Naive B cell (primary cell): ENCODE data around the gene TIPRL. TPM values are rescaled to one million over a fixed set of nuclear protein-coding genes. Genes with fewer than 3 reads are reported as not detected.

Experiments used
- ATAC-seq, 2 donors: fragments of 150-1000 bp; cut with Tn5 transposase; 2 replicates each; pipeline ENCODE4 v1.10.0; 2021; ENCODE audit warnings: low read depth in 2 of 2, mild to moderate bottlenecking in 2 of 2, moderate library complexity in 2 of 2
- DNase-seq: peaks from one replicate; pipeline ENCODE4 v3.0.0; 2022
- H3K27ac Mint-ChIP-seq, 6 donors: one replicate each; pipeline ENCODE4 v1.8.0; 2020 to 2022; ENCODE audit warnings: mild to moderate bottlenecking in 6 of 6, mixed read lengths in 6 of 6, moderate library complexity in 5 of 6, inconsistent platforms in 2 of 6
- H3K27me3 Mint-ChIP-seq, 3 donors: one replicate each; pipeline ENCODE4 v1.8.0; 2021 to 2022; ENCODE audit warnings: mixed read lengths in 3 of 3, mild to moderate bottlenecking in 1 of 3
- H3K36me3 Mint-ChIP-seq, 2 donors: one replicate each; pipeline ENCODE4 v1.8.0; 2020 to 2022; ENCODE audit warnings: mixed read lengths in 2 of 2, inconsistent platforms in 1 of 2, mild to moderate bottlenecking in 1 of 2
- H3K4me1 Mint-ChIP-seq, 3 donors: one replicate each; pipeline ENCODE4 v1.8.0; 2020 to 2022; ENCODE audit warnings: mixed read lengths in 3 of 3, inconsistent platforms in 1 of 3, mild to moderate bottlenecking in 1 of 3, moderate library complexity in 1 of 3
- H3K4me3 Mint-ChIP-seq, 8 donors: one replicate each; pipeline ENCODE4 v1.8.0; 2020 to 2022; ENCODE audit warnings: mild to moderate bottlenecking in 8 of 8, mixed read lengths in 8 of 8, moderate library complexity in 8 of 8, inconsistent platforms in 2 of 8
- H3K9me3 Mint-ChIP-seq, 7 donors: one replicate each; pipeline ENCODE4 v1.8.0; 2020 to 2022; ENCODE audit warnings: mixed read lengths in 7 of 7, mild to moderate bottlenecking in 5 of 7, inconsistent platforms in 2 of 7, moderate library complexity in 1 of 7
- polyA plus RNA-seq, 6 donors: library from polyadenylated mRNA; unstranded; fragments of 300-500 nt; fragmentation: Illumina TruSeq; gene quantifications; one replicate each; pipeline ENCODE4 v1.2.3, GENCODE V29; 2021; ENCODE audit warnings: low read depth in 6 of 6

The TIPRL gene
- 10 to 100 TPM; 28.0 to 38.2 (median 33.9) TPM for polyA plus RNA-seq

- H3K4me1 Mint-ChIP-seq, result peaks cover 0 to 2% (median 0%) of the 10 kb centered on the region in 3 donors
- ATAC-seq, result peak; percentile 82
- H3K4me3 Mint-ChIP-seq, result peak within 1 kb of the TSS in 1 of 8 donors; percentile 53
- no peak within 1 kb of the TSS for H3K27ac Mint-ChIP-seq
- no peaks in the 10 kb centered on the region for H3K9me3 Mint-ChIP-seq
- H3K27me3 Mint-ChIP-seq, result peaks cover 4 to 19% (median 9%) of the 10 kb centered on the region in 3 donors
- peak; percentile 93 for DNase-seq
- H3K36me3 Mint-ChIP-seq, result peaks cover 0 to 2% of the 10 kb centered on the region in 2 donors
These were observed at the start of gene TIPRL for GRCh38 chr1:168178638-168179437. TIPRL (plus strand) TSS chr1:168178962; CDS start chr1:168179078, 116 bp downstream.

- H3K36me3 Mint-ChIP-seq, result peaks cover 0 to 4% of the 10 kb centered on the region in 2 donors
- H3K27ac Mint-ChIP-seq, result peak overlapping the region in 2 of 6 donors; percentile 4 to 25
- H3K9me3 Mint-ChIP-seq, result peaks cover 0 to 7% (median 3%) of the 10 kb centered on the region in 7 donors
- H3K27me3 Mint-ChIP-seq, result peaks cover 22 to 48% (median 44%) of the 10 kb centered on the region in 3 donors
- ATAC-seq, result no peak
- no peak for DNase-seq
- no peak overlapping the region for H3K4me3 Mint-ChIP-seq
- H3K4me1 Mint-ChIP-seq, result peaks cover 0 to 2% (median 0%) of the 10 kb centered on the region in 3 donors
These were observed 48.8 kb upstream of the TIPRL start for GRCh38 chr1:168129933-168130332.

- Mint-ChIP-seq H3K4me3 (peak overlapping the region in 2 of 8 donors; percentile 40 to 42), H3K36me3 (peaks cover 0 to 8% of the 10 kb centered on the region in 2 donors), H3K9me3 (no peaks in the 10 kb centered on the region), H3K4me1 (peaks cover 16 to 20% (median 19%) of the 10 kb centered on the region in 3 donors), H3K27ac (no peak overlapping the region), H3K27me3 (peaks cover 26 to 52% (median 46%) of the 10 kb centered on the region in 3 donors)
- DNase-seq (no peak), ATAC-seq (no peak)
These were observed 44.6 kb upstream of the TIPRL start for GRCh38 chr1:168134132-168134531.

GRCh38 chr1:168134642-168135041, 44.1 kb upstream of the TIPRL start:
- Mint-ChIP-seq H3K9me3 (no peaks in the 10 kb centered on the region), H3K4me1 (peaks cover 16 to 20% (median 19%) of the 10 kb centered on the region in 3 donors), H3K27me3 (peaks cover 26 to 52% (median 42%) of the 10 kb centered on the region in 3 donors), H3K27ac (no peak overlapping the region), H3K4me3 (peak overlapping the region in 7 of 8 donors; percentile 30 to 94 (median 51)), H3K36me3 (peaks cover 0 to 8% of the 10 kb centered on the region in 2 donors)
- no peak for DNase-seq
- no peak for ATAC-seq

GRCh38 chr1:168135116-168135920, 43.4 kb upstream of the TIPRL start:
- Mint-ChIP-seq H3K36me3 (peaks cover 0 to 8% of the 10 kb centered on the region in 2 donors), H3K27ac (peak overlapping the region in 2 of 6 donors; percentile 44 to 63), H3K4me3 (peak overlapping the region; percentile 78 to 94 (median 90)), H3K9me3 (no peaks in the 10 kb centered on the region), H3K27me3 (peaks cover 20 to 45% (median 35%) of the 10 kb centered on the region in 3 donors), H3K4me1 (peaks cover 16 to 20% (median 19%) of the 10 kb centered on the region in 3 donors)
- DNase-seq (no peak), ATAC-seq (no peak)

- H3K27ac Mint-ChIP-seq, result peak overlapping the region in 2 of 6 donors; percentile 44 to 63
- peak; percentile 15 for DNase-seq
- peaks cover 18 to 37% (median 27%) of the 10 kb centered on the region in 3 donors for H3K27me3 Mint-ChIP-seq
- H3K9me3 Mint-ChIP-seq, result no peaks in the 10 kb centered on the region
- peaks cover 0 to 8% of the 10 kb centered on the region in 2 donors for H3K36me3 Mint-ChIP-seq
- H3K4me1 Mint-ChIP-seq, result peaks cover 16 to 20% (median 19%) of the 10 kb centered on the region in 3 donors
- peak; percentile 57 to 60 for ATAC-seq
- H3K4me3 Mint-ChIP-seq, result peak overlapping the region; percentile 78 to 94 (median 90)
These were observed 42.6 kb upstream of the TIPRL start for GRCh38 chr1:168135921-168136708.

- ATAC-seq, result peak; percentile 62 to 67
These were observed 41.9 kb upstream of the TIPRL start, which contains the start of gene GPR161 for GRCh38 chr1:168136709-168137514. GPR161 (minus strand) TSS chr1:168136930; CDS start chr1:168104850, 32,080 bp downstream.

GRCh38 chr1:168137515-168137821, 41.3 kb upstream of the TIPRL start:
- Mint-ChIP-seq H3K4me3 (peak overlapping the region; percentile 91 to 99 (median 95)), H3K4me1 (peaks cover 16 to 20% (median 19%) of the 10 kb centered on the region in 3 donors), H3K36me3 (peaks cover 0 to 8% of the 10 kb centered on the region in 2 donors), H3K27me3 (peaks cover 9 to 26% (median 18%) of the 10 kb centered on the region in 3 donors), H3K27ac (peak overlapping the region in 3 of 6 donors; percentile 80 to 90 (median 86)), H3K9me3 (no peaks in the 10 kb centered on the region)
- DNase-seq (no peak), ATAC-seq (no peak)

More at GRCh38 chr1:168136709-168137514, 41.9 kb upstream of the TIPRL start, which contains the start of gene GPR161:
- DNase-seq, result peak; percentile 35
- Mint-ChIP-seq H3K9me3 (no peaks in the 10 kb centered on the region), H3K27ac (peak within 1 kb of the TSS in 5 of 6 donors; percentile 44 to 90 (median 80)), H3K4me3 (peak within 1 kb of the TSS; percentile 91 to 99 (median 95)), H3K27me3 (peaks cover 11 to 29% (median 19%) of the 10 kb centered on the region in 3 donors), H3K4me1 (peaks cover 16 to 20% (median 19%) of the 10 kb centered on the region in 3 donors), H3K36me3 (peaks cover 0 to 8% of the 10 kb centered on the region in 2 donors)

GRCh38 chr1:168138134-168138533, 40.6 kb upstream of the TIPRL start:
- Mint-ChIP-seq H3K9me3 (no peaks in the 10 kb centered on the region), H3K4me1 (peaks cover 16 to 20% (median 19%) of the 10 kb centered on the region in 3 donors), H3K27ac (peak overlapping the region in 1 of 6 donors; percentile 80), H3K4me3 (peak overlapping the region in 4 of 8 donors; percentile 91 to 99 (median 94)), H3K27me3 (peaks cover 6 to 20% (median 18%) of the 10 kb centered on the region in 3 donors), H3K36me3 (peaks cover 0 to 8% of the 10 kb centered on the region in 2 donors)
- DNase-seq, result no peak
- ATAC-seq, result no peak

GRCh38 chr1:168139070-168139469, 39.7 kb upstream of the TIPRL start:
- Mint-ChIP-seq H3K9me3 (no peaks in the 10 kb centered on the region), H3K4me3 (peak overlapping the region in 3 of 8 donors; percentile 35 to 61 (median 39))

GRCh38 chr1:168141871-168142385, 36.8 kb upstream of the TIPRL start:
- no peak for ATAC-seq
- H3K36me3 Mint-ChIP-seq, result peaks cover 0 to 6% of the 10 kb centered on the region in 2 donors
- H3K9me3 Mint-ChIP-seq, result no peaks in the 10 kb centered on the region
- peak overlapping the region in 1 of 6 donors; percentile 59 for H3K27ac Mint-ChIP-seq
- H3K4me1 Mint-ChIP-seq, result peaks cover 16 to 20% (median 18%) of the 10 kb centered on the region in 3 donors
- H3K4me3 Mint-ChIP-seq, result peak overlapping the region in 1 of 8 donors; percentile 26
- no peak for DNase-seq
- no peaks in the 10 kb centered on the region for H3K27me3 Mint-ChIP-seq

More at GRCh38 chr1:168139070-168139469, 39.7 kb upstream of the TIPRL start:
- peaks cover 16 to 20% (median 19%) of the 10 kb centered on the region in 3 donors for H3K4me1 Mint-ChIP-seq
- peaks cover 6 to 17% (median 14%) of the 10 kb centered on the region in 3 donors for H3K27me3 Mint-ChIP-seq
- DNase-seq (no peak), ATAC-seq (no peak)
- H3K27ac Mint-ChIP-seq, result peak overlapping the region in 1 of 6 donors; percentile 92
- peaks cover 0 to 8% of the 10 kb centered on the region in 2 donors for H3K36me3 Mint-ChIP-seq
